ENCODE data around the gene C1orf232. TPM values are rescaled to one million over a fixed set of nuclear protein-coding genes. Genes with fewer than 3 reads are reported as not detected.

C1orf232 gene
- total and polyA plus RNA-seq, 2 donors (not counting 1 experiment from before 2014, with no cell fraction given), result not detected

DNA sequence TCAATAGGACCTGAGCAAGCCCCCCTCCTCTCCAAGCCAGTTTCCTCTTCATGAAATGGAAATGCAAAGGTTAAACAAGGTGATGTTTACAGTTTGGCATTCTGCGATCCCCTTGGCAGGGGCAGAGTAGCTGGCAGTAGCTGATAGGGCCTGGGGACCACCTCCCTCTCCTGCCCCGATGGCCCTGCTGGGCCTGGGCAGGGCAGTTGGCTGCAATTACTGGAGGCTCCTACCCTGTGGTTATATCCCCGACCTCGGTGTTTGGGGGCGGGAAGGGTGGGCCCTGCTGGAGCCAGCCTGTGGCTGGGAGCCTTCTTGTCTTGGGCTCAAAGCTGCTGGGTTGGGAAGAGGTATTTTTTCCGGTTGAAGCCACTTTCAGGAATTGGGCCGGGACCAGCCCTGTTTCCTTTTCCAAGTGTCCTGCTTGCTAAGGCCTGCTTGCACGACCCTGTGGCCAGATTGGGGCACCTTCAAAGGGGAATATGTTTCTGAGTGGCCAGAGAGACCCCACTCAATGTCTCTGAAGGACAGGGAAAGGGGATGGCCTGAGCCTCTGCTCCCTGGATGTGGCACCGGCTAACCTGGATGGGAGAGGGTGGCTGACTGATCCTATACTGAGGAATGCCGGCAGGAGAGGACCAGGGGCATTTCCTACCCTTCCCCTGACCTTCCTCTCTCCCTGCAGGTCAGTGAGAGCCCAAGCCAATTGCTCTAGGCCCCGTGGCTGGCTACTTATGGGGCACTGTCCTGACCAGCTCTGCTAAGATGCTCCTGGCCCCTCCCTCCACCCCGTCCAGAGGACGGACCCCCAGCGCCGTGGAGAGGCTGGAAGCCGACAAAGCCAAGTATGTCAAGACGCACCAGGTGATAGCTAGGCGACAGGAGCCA, 8.0 kb downstream of the C1orf232 start:
- ChIA-PET CTCF (interaction anchor here (0.5 to 2.1 kb wide), 3 partner anchors 9 to 574 kb away, joined by 3 to 6 read pairs (median 3); partner anchors contain the start of gene ZNF593), POLR2A (no interaction called here)
- Histone ChIP-seq H3K4me1 (ENCODE audit: control insufficient read depth in 2 of 2, insufficient read depth in 2 of 2, low read length in 2 of 2) (peaks cover 30 to 31% of the 10 kb centered on the region in 2 donors), H3K4me2 (replicated peaks; ENCODE audit: low read depth, low read length, poor library complexity, severe bottlenecking) (peak overlapping the region; percentile 83), H4K20me1 (ENCODE audit: control insufficient read depth, insufficient read depth, low read length, poor library complexity, severe bottlenecking) (no peaks in the 10 kb centered on the region), H3K79me2 (ENCODE audit: control insufficient read depth, insufficient read depth, low read length) (no peaks in the 10 kb centered on the region), H3K36me3 (replicated peaks in 1 of 2; ENCODE audit: control extremely low read depth in 1 of 2, control insufficient read depth in 1 of 2, extremely low read depth in 1 of 2, insufficient read depth in 2 of 2, low read length in 1 of 2) (no peaks in the 10 kb centered on the region), H3K9ac (ENCODE audit: low read length) (no peak overlapping the region), H3K4me3 (ENCODE audit: control extremely low read depth in 1 of 5, extremely low read depth in 1 of 5, insufficient read depth in 1 of 5, low read depth in 2 of 5, low read length in 4 of 5) (peak overlapping the region in 1 of 5 experiments; percentile 39), H3K27ac (ENCODE audit: low read length in 2 of 2) (no peak overlapping the region), H3K27me3 (replicated peaks in 1 of 4; ENCODE audit: control extremely low read depth in 1 of 4, control insufficient read depth in 3 of 4, insufficient read depth in 4 of 4, low read length in 3 of 4) (peaks cover 0 to 73% (median 26%) of the 10 kb centered on the region in 4 experiments), H2AFZ (ENCODE audit: insufficient read depth, low read depth, low read length, poor library complexity, severe bottlenecking) (peak overlapping the region; percentile 75), H3K9me3 (ENCODE audit: control extremely low read depth in 1 of 3, control insufficient read depth in 2 of 3, insufficient read depth in 1 of 3, low read length in 2 of 3) (peaks cover 0 to 3% (median 0%) of the 10 kb centered on the region in 3 donors)
- intact Hi-C loops (cut with micrococcal nuclease), result loop anchor here (5.0 kb wide), 1 partner anchor 123 kb away; no protein-coding TSS in a partner anchor
- Mint-ChIP-seq H3K9me3 (ENCODE audit: insufficient read depth) (no peaks in the 10 kb centered on the region), H3K27me3 (peaks cover 34% of the 10 kb centered on the region), H3K4me3 (peak overlapping the region; percentile 29), H3K4me1 (peaks cover 14% of the 10 kb centered on the region), H3K27ac (no peak overlapping the region)
- no peak for DNase-seq
- WGBS (ENCODE audit: insufficient coverage), result 79% methylated on average over 17 of the region's 18 CpGs
- ATAC-seq (ENCODE audit: low read depth), result no peak
- TF ChIP-seq, protein P1, sequence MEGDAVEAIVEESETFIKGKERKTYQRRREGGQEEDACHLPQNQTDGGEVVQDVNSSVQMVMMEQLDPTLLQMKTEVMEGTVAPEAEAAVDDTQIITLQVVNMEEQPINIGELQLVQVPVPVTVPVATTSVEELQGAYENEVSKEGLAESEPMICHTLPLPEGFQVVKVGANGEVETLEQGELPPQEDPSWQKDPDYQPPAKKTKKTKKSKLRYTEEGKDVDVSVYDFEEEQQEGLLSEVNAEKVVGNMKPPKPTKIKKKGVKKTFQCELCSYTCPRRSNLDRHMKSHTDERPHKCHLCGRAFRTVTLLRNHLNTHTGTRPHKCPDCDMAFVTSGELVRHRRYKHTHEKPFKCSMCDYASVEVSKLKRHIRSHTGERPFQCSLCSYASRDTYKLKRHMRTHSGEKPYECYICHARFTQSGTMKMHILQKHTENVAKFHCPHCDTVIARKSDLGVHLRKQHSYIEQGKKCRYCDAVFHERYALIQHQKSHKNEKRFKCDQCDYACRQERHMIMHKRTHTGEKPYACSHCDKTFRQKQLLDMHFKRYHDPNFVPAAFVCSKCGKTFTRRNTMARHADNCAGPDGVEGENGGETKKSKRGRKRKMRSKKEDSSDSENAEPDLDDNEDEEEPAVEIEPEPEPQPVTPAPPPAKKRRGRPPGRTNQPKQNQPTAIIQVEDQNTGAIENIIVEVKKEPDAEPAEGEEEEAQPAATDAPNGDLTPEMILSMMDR (IDR thresholded peaks at IDR 0.05), result no peak
- TF ChIP-seq EZH2 (IDR thresholded peaks at IDR 0.05; ENCODE audit: borderline replicate concordance, insufficient read depth, low read depth, low read length, poor library complexity, severe bottlenecking), result no peak

GRCh38 chr1:26159743-26160039, 9.1 kb downstream of the C1orf232 start:
- H3K27ac ChIP-seq (ENCODE audit: low read length in 2 of 2), result no peak overlapping the region
- intact Hi-C loops (cut with micrococcal nuclease), result loop anchor here (5.0 kb wide), 1 partner anchor 122 kb away; no protein-coding TSS in a partner anchor
- no peak for TF ChIP-seq EZH2 (IDR thresholded peaks at IDR 0.05; ENCODE audit: borderline replicate concordance, insufficient read depth, low read depth, low read length, poor library complexity, severe bottlenecking)
- TF ChIP-seq, protein P1 (IDR thresholded peaks at IDR 0.05), result no peak
- H3K27me3 ChIP-seq (replicated peaks in 1 of 4; ENCODE audit: control extremely low read depth in 1 of 4, control insufficient read depth in 3 of 4, insufficient read depth in 4 of 4, low read length in 3 of 4), result peaks cover 0 to 78% (median 28%) of the 10 kb centered on the region in 4 experiments
- no peak overlapping the region for H3K4me3 ChIP-seq (ENCODE audit: control extremely low read depth in 1 of 5, extremely low read depth in 1 of 5, insufficient read depth in 1 of 5, low read depth in 2 of 5, low read length in 4 of 5)
- DNase-seq (no peak), ATAC-seq (ENCODE audit: low read depth) (no peak)
- CTCF ChIA-PET, result no interaction called here
- peak overlapping the region; percentile 45 for H3K4me3 Mint-ChIP-seq
- peaks cover 30 to 31% of the 10 kb centered on the region in 2 donors for H3K4me1 ChIP-seq (ENCODE audit: control insufficient read depth in 2 of 2, insufficient read depth in 2 of 2, low read length in 2 of 2)
- no peak overlapping the region for H3K9ac ChIP-seq (ENCODE audit: low read length)
- no peaks in the 10 kb centered on the region for H4K20me1 ChIP-seq (ENCODE audit: control insufficient read depth, insufficient read depth, low read length, poor library complexity, severe bottlenecking)
- no peak overlapping the region for H3K4me2 ChIP-seq (replicated peaks; ENCODE audit: low read depth, low read length, poor library complexity, severe bottlenecking)
- no peaks in the 10 kb centered on the region for H3K36me3 ChIP-seq (replicated peaks in 1 of 2; ENCODE audit: control extremely low read depth in 1 of 2, control insufficient read depth in 1 of 2, extremely low read depth in 1 of 2, insufficient read depth in 2 of 2, low read length in 1 of 2)
- H3K27me3 Mint-ChIP-seq, result peaks cover 44% of the 10 kb centered on the region
- H3K4me1 Mint-ChIP-seq, result peaks cover 14% of the 10 kb centered on the region
- H3K9me3 ChIP-seq (ENCODE audit: control extremely low read depth in 1 of 3, control insufficient read depth in 2 of 3, insufficient read depth in 1 of 3, low read length in 2 of 3), result peaks cover 0 to 3% (median 0%) of the 10 kb centered on the region in 3 donors
- H3K9me3 Mint-ChIP-seq (ENCODE audit: insufficient read depth), result no peaks in the 10 kb centered on the region
- POLR2A ChIA-PET, result no interaction called here
- no peaks in the 10 kb centered on the region for H3K79me2 ChIP-seq (ENCODE audit: control insufficient read depth, insufficient read depth, low read length)
- 83% methylated on average over 3 of the region's 4 CpGs for WGBS (ENCODE audit: insufficient coverage)
- no peak overlapping the region for H2AFZ ChIP-seq (ENCODE audit: insufficient read depth, low read depth, low read length, poor library complexity, severe bottlenecking)
- H3K27ac Mint-ChIP-seq, result no peak overlapping the region

All from B cell (primary cell).